ENCODE results near the gene CEP131.

The CEP131 gene

GRCh38 chr17:81163703-81164370 is 58.9 kb downstream of the CEP131 start:
- H3K4me1 ChIP-seq (ENCODE audit: control insufficient read depth, insufficient read depth, low read length) = peaks cover 8% of the 10 kb centered on the region
- no peak overlapping the region for H3K4me3 ChIP-seq (ENCODE audit: low read length)
- peaks cover 47% of the 10 kb centered on the region for H3K27me3 ChIP-seq (ENCODE audit: control insufficient read depth, insufficient read depth, low read length)
- H3K36me3 ChIP-seq (ENCODE audit: insufficient read depth, low read length) = no peaks in the 10 kb centered on the region
- H3K9ac ChIP-seq (ENCODE audit: low read depth, low read length) = no peak overlapping the region
- H3K9me3 ChIP-seq (replicated peaks; ENCODE audit: low read length) = no peaks in the 10 kb centered on the region
- no peak overlapping the region for H3K4me2 ChIP-seq (ENCODE audit: low read length)

- Histone ChIP-seq H3K36me3 (ENCODE audit: insufficient read depth, low read length) (no peaks in the 10 kb centered on the region), H3K9ac (ENCODE audit: low read depth, low read length) (no peak overlapping the region), H3K4me3 (ENCODE audit: low read length) (no peak overlapping the region), H3K9me3 (replicated peaks; ENCODE audit: low read length) (no peaks in the 10 kb centered on the region), H3K4me2 (ENCODE audit: low read length) (no peak overlapping the region), H3K4me1 (ENCODE audit: control insufficient read depth, insufficient read depth, low read length) (peaks cover 8% of the 10 kb centered on the region), H3K27me3 (ENCODE audit: control insufficient read depth, insufficient read depth, low read length) (peaks cover 43% of the 10 kb centered on the region)
Observed at GRCh38 chr17:81163051-81163695, 59.6 kb downstream of the CEP131 start.

- H3K9me3 ChIP-seq (replicated peaks; ENCODE audit: low read length) = no peaks in the 10 kb centered on the region
- H3K36me3 ChIP-seq (ENCODE audit: insufficient read depth, low read length) = no peaks in the 10 kb centered on the region
- no peak overlapping the region for H3K9ac ChIP-seq (ENCODE audit: low read depth, low read length)
- peaks cover 8% of the 10 kb centered on the region for H3K4me1 ChIP-seq (ENCODE audit: control insufficient read depth, insufficient read depth, low read length)
- H3K4me2 ChIP-seq (ENCODE audit: low read length) = no peak overlapping the region
- peaks cover 37% of the 10 kb centered on the region for H3K27me3 ChIP-seq (ENCODE audit: control insufficient read depth, insufficient read depth, low read length)
- no peak overlapping the region for H3K4me3 ChIP-seq (ENCODE audit: low read length)
Observed at GRCh38 chr17:81162491-81162890, 60.3 kb downstream of the CEP131 start.

GRCh38 chr17:81161972-81162371 is 60.8 kb downstream of the CEP131 start:
- H3K9ac ChIP-seq (ENCODE audit: low read depth, low read length) = no peak overlapping the region

GRCh38 chr17:81161536-81161935 is 61.2 kb downstream of the CEP131 start:
- Histone ChIP-seq H3K4me1 (ENCODE audit: control insufficient read depth, insufficient read depth, low read length) (peaks cover 8% of the 10 kb centered on the region), H3K9ac (ENCODE audit: low read depth, low read length) (no peak overlapping the region), H3K27me3 (ENCODE audit: control insufficient read depth, insufficient read depth, low read length) (peaks cover 27% of the 10 kb centered on the region), H3K36me3 (ENCODE audit: insufficient read depth, low read length) (no peaks in the 10 kb centered on the region), H3K9me3 (replicated peaks; ENCODE audit: low read length) (no peaks in the 10 kb centered on the region), H3K4me3 (ENCODE audit: low read length) (no peak overlapping the region), H3K4me2 (ENCODE audit: low read length) (no peak overlapping the region)

More at GRCh38 chr17:81161972-81162371, 60.8 kb downstream of the CEP131 start:
- H3K4me1 ChIP-seq (ENCODE audit: control insufficient read depth, insufficient read depth, low read length) = peaks cover 8% of the 10 kb centered on the region
- peaks cover 31% of the 10 kb centered on the region for H3K27me3 ChIP-seq (ENCODE audit: control insufficient read depth, insufficient read depth, low read length)
- no peaks in the 10 kb centered on the region for H3K36me3 ChIP-seq (ENCODE audit: insufficient read depth, low read length)
- no peak overlapping the region for H3K4me3 ChIP-seq (ENCODE audit: low read length)
- H3K4me2 ChIP-seq (ENCODE audit: low read length) = no peak overlapping the region
- H3K9me3 ChIP-seq (replicated peaks; ENCODE audit: low read length) = no peaks in the 10 kb centered on the region

- H3K9me3 ChIP-seq (replicated peaks; ENCODE audit: low read length) = no peaks in the 10 kb centered on the region
- H3K9ac ChIP-seq (ENCODE audit: low read depth, low read length) = no peak overlapping the region
- peaks cover 26% of the 10 kb centered on the region for H3K27me3 ChIP-seq (ENCODE audit: control insufficient read depth, insufficient read depth, low read length)
- peaks cover 8% of the 10 kb centered on the region for H3K4me1 ChIP-seq (ENCODE audit: control insufficient read depth, insufficient read depth, low read length)
- H3K4me2 ChIP-seq (ENCODE audit: low read length) = no peak overlapping the region
- H3K4me3 ChIP-seq (ENCODE audit: low read length) = no peak overlapping the region
- no peaks in the 10 kb centered on the region for H3K36me3 ChIP-seq (ENCODE audit: insufficient read depth, low read length)
Observed at GRCh38 chr17:81160747-81161453, 61.9 kb downstream of the CEP131 start.

GRCh38 chr17:81160306-81160705 is 62.5 kb downstream of the CEP131 start:
- Histone ChIP-seq H3K36me3 (ENCODE audit: insufficient read depth, low read length) (no peaks in the 10 kb centered on the region), H3K9ac (ENCODE audit: low read depth, low read length) (no peak overlapping the region), H3K9me3 (replicated peaks; ENCODE audit: low read length) (no peaks in the 10 kb centered on the region), H3K4me3 (ENCODE audit: low read length) (no peak overlapping the region), H3K4me1 (ENCODE audit: control insufficient read depth, insufficient read depth, low read length) (peaks cover 8% of the 10 kb centered on the region), H3K4me2 (ENCODE audit: low read length) (no peak overlapping the region), H3K27me3 (ENCODE audit: control insufficient read depth, insufficient read depth, low read length) (peaks cover 21% of the 10 kb centered on the region)

GRCh38 chr17:81159611-81160265 is 63.0 kb downstream of the CEP131 start:
- H3K9ac ChIP-seq (ENCODE audit: low read depth, low read length) = no peak overlapping the region
- H3K36me3 ChIP-seq (ENCODE audit: insufficient read depth, low read length) = no peaks in the 10 kb centered on the region
- no peaks in the 10 kb centered on the region for H3K9me3 ChIP-seq (replicated peaks; ENCODE audit: low read length)
- no peak overlapping the region for H3K4me3 ChIP-seq (ENCODE audit: low read length)
- no peak overlapping the region for H3K4me2 ChIP-seq (ENCODE audit: low read length)
- H3K27me3 ChIP-seq (ENCODE audit: control insufficient read depth, insufficient read depth, low read length) = peaks cover 15% of the 10 kb centered on the region
- peaks cover 3% of the 10 kb centered on the region for H3K4me1 ChIP-seq (ENCODE audit: control insufficient read depth, insufficient read depth, low read length)

GRCh38 chr17:81158688-81159590 is 63.8 kb downstream of the CEP131 start:
- Histone ChIP-seq H3K9ac (ENCODE audit: low read depth, low read length) (no peak overlapping the region), H3K9me3 (replicated peaks; ENCODE audit: low read length) (no peaks in the 10 kb centered on the region), H3K4me2 (ENCODE audit: low read length) (no peak overlapping the region), H3K4me3 (ENCODE audit: low read length) (no peak overlapping the region), H3K27me3 (ENCODE audit: control insufficient read depth, insufficient read depth, low read length) (peaks cover 7% of the 10 kb centered on the region), H3K36me3 (ENCODE audit: insufficient read depth, low read length) (no peaks in the 10 kb centered on the region), H3K4me1 (ENCODE audit: control insufficient read depth, insufficient read depth, low read length) (no peaks in the 10 kb centered on the region)

- H3K9me3 ChIP-seq (replicated peaks; ENCODE audit: low read length) = no peaks in the 10 kb centered on the region
- no peak overlapping the region for H3K4me3 ChIP-seq (ENCODE audit: low read length)
- H3K4me1 ChIP-seq (ENCODE audit: control insufficient read depth, insufficient read depth, low read length) = peaks cover 6% of the 10 kb centered on the region
- no peaks in the 10 kb centered on the region for H3K36me3 ChIP-seq (ENCODE audit: insufficient read depth, low read length)
- H3K27me3 ChIP-seq (ENCODE audit: control insufficient read depth, insufficient read depth, low read length) = no peaks in the 10 kb centered on the region
- H3K4me2 ChIP-seq (ENCODE audit: low read length) = no peak overlapping the region
- no peak overlapping the region for H3K9ac ChIP-seq (ENCODE audit: low read depth, low read length)
Observed at GRCh38 chr17:81157848-81158687, 64.7 kb downstream of the CEP131 start.
